HG02763 (cell line): Measurements from ENCODE around the gene SEPTIN5.
"Not testable (repeated sequence)": the region's sequence is repeated elsewhere in the genome, so short reads cannot be mapped to it uniquely, and the experiment has no call there.

Source experiments
- ATAC-seq: cut with Tn5 transposase; IDR thresholded peaks from one replicate; pipeline ENCODE4 v1.9.1; 2021; ENCODE audit warnings: mild to moderate bottlenecking, moderate library complexity; ENCODE audit not compliant: unreplicated experiment

Gene SEPTIN5

DNA sequence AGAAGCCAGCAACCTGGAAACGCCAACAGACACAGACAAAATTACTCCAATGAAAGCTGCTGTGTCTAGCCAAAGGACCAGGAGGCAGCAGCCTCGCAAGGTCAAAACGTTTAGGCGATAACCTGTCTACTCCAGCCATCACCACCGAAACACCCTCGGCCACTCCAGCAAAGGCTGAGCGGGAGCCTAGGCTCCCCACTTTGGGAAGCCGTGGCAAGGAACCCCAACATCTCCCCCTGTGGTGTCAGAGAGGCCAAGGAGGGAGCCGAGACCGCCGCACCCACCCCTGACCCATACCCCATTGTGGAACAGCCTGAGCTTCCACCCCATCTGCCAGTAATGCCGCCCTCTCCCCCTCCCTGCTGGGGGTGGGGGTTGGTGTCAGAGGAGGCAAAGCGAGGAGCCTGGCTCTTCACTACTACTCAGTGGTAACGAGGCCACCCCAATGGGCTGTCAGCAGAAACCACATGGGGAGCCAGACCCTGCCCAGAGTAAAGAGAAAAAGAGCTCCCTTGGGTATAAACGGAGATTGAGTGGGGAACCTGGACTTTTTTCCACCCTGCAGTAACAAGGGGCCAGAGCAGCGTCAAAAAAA, 33.9 kb upstream of the SEPTIN5 start:
- ATAC-seq, result no peak

DNA sequence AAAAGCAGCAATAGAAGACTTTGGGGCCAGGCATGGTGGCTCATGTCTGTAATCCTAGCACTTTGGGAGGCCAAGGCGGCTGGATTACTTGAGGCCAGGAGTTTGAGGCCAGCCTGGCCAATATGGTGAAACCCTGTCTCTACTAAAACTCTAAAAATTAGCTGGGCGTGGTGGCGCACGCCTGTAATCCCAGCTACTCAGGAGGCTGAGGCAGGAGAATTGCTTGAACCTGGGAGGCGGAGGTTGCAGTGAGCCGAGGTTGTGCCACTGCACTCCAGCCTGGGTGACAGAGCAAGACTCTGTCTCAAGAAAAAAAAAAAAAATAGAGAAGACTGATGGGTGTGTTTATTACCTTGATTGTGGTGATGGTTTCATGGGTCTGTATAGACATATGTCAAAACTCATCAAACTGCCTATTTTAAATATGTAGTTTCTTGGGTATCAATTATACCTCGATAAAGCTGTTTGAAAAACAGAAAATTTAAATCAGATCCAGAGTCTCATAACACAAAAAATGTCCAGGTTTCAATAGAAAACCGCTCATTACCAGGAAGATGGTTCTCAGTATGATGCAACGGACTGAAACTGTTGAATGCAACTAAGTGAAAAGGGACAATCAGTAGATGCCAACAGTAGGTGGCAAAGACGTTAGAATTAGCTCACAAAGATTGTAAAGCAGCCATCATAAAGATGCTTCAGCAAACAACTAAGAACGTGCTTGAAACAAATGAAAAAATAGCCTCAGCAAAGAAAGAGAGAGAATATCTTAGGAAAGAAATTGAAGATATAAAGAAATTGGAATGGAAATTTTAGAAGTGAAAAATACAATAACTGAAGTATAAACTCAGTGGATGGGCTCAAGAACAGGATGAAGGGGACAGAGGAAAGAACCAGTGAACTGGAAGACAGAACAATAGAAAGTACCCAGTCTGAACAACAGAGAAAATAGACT, 33.1 kb upstream of the SEPTIN5 start:
- no peak for ATAC-seq

DNA sequence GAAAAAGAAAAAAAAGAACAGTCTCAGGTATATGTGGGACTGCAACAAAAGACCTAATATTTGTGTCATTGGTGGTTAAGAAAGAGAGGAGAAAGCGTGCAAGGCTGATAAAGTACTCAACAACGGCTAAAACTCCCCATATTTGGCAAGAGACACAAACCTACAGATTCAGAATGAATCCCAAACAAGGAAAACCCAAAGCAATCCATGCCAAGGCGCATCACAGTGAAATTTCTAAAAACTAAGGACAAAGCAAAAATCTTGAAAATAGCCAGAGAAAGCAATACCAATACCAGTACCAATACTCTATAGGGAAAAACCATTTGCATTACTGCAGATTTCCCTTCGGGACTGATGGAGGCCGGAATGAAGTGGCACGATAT, 32.4 kb upstream of the SEPTIN5 start:
- ATAC-seq, result no peak

DNA sequence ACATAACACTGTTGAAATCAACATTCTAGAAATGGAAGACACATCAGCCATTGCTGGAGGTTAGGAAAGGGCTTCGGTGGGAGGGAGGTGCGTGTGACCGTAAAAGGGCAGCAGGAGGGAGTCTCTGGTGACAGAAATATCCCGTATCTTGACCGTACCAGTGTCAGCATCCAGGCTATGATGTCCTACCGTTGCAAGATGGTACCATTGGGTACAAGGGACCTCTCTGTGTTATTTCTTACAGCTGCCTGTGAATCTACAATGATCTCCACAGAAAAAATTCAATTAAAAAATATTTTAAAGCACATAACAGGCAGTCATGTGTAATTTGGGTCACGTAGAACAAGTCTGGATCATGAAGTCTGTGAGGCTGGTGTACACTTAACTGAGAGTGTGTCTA, 27.4 kb upstream of the SEPTIN5 start:
- ATAC-seq, result no peak

DNA sequence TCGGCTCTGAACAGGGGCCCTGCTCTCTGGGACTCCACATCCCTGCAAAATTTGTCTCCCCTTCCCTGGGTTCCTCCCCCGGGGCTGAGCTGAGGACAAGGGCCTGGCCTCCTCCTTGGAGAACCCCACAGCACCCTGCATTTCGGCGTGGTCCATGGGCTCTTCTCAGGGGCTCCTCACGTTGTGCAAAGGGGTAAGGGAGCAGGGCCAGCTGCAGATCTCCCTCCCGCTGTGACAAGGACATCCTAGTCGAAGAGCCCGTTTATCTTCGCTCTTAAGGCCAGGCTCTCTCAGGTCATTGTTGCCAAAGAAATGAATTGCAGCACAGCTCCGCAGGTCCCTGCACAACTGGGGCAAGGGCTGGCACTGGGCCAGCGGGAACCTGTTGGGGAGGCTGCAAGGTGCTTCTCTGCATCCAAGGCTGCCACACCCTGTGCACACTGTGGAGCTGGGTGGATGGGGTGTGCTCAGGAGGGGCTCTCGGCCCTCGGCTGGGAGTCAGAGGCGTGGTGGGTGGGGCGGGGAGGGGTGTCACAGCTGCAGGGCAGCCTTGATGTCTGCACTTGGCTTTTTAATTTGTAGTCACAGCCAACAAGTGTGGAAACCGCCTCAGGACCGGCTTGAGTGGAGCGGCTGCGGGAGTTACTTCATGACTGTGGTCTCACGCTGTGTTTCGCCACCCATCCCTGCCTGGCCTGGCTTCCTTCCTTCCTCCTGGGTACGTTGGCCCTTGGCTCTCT, 26.6 kb upstream of the SEPTIN5 start:
- ATAC-seq, result no peak

DNA sequence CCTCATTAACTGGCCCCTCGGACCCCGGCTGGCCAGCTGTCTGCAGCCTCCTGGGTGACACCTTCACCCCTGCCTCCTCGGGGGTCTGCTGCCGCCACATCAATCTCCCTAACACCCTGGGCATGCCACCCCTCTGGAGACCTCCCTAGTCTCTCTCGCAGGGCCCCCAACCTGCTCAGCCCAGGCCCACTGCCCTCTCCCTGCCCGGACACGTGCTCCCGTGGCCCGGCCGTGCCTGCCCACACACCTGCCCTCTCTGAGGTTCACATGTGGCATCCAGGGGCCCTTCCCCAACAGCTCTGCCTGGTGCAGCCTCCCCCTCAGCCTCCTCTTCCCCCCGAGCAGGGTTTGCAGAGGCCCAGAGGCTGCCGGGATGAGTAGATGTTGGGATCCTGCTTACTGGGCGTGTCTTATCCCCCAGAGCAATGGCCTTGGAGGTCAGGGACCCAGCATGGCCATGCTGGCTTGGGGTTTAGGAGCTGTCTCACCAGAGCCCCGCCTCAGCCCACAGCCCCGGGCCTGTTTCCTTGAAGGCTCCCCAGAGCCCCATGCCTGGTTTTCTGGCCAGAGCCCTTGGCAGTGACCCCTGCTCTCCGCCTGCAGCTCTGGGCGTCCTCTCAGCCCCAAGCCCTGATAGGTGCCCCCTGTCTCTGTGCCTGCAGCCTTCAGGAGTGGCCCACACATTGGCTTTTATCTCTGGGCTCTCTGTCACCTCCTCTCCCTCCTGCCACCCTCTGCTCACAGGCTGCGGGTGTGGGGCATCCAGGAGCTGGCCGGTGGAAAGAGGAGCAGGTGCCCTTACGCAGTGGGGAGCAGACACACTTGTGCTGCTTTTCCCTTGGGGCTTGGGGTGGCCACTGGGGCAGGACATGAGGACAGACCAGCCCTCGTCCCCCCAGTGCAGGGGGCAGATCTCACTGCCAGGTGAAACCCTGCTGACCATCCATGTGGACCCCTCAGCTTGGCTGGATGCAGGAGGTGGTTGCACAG, 25.7 kb upstream of the SEPTIN5 start:
- no peak for ATAC-seq

DNA sequence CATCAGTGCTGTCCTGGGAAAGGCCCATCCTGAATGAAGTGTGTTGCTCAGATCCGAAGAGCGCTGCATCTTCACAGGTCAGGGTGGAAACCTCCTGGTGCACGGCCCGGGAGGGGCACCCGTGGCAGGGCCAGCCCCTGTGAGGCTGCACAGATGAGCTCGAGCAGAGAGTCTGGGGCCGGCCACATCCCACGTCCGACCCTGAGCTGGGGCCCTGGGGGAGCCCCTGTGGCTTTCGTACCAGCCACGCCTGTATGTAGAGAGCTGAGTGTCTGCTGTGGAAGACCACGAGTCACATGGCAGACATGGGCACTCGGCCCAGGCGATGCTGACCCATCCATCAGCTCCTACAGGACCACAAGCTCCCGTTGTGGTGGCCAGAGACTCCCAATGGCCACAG, 24.9 kb upstream of the SEPTIN5 start:
- no peak for ATAC-seq

DNA sequence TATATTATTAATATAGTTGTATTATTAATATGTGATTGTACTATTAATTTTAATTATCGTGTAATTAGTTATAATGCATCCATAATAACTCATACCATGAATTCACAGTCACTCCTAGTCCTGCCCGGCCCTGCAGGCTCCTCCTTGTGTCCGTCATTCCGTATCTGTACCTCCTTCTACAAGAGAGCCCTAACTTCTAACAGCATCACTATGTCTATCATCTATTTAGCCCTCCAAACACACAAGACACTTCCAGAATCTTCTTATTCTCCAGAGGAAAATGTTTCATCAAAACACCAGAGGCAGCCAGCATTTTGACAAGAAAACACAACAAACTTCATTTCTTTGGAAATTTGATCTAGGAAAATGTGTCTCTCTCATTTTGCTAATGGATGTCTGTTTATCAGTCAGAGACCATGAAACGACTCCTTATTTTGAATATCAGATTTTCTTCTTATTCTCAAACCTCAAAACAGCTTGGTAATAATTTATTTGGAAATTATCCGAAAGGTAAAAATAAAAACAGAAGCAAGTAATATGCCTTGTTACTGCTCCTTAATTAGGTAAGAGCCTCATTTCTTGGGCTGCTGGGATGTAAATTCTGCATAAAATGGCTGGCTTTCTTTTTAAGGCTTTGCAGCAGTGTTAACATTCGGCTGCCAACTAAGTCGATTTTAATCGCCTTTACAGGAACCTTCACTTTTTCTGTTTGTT, 23.1 kb upstream of the SEPTIN5 start:
- ATAC-seq, result no peak

DNA sequence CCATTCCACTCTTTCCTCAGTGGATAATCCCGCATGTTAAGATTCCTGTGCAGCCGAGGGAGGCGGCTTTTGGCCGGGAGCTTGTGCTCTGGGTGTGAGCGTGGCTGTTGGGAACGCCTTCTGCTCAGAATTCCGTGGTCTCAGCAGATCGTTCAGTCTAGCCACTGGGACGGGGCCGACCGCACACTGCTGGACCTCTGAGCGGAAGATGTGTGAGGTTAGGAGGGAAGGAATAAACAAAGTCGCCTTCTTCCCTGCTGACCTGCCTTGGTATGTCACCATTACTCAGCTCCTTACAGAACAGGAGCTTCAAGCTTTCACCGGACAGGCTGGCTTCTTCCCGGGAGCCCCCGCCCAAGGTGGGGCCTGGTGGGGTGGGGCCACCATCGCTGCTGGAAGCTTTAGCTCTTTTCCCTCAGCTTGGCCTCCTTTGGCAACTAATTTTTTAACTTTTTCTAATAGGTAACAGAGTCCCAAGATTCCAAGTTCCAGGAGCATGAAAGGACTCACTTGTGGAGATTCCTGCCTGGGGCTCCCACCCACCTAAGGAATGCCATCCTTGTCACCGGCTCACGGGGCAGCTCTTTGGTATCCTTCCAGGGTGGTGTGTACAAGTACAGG, 22.5 kb upstream of the SEPTIN5 start:
- ATAC-seq, result no peak

DNA sequence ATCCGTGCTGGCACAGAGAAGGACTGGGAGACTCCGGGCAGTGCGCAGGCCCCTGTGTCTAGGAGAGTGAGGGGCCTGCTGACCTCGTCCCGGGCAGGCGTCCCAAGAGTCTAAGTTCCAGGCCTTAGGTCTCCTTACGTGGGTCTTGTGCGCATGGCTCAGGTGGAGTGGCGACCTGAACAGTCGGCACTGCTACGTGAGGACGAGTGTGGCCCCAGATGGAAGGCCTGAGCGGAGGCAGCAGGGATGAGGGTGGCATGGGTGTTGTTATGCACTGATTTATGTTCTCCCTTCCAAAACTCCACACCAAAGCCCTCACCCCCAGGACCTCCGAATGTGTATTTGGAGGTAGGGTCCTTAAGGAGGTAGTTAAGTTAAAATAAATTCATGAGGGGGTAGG, 20.7 kb upstream of the SEPTIN5 start:
- ATAC-seq, result no peak

DNA sequence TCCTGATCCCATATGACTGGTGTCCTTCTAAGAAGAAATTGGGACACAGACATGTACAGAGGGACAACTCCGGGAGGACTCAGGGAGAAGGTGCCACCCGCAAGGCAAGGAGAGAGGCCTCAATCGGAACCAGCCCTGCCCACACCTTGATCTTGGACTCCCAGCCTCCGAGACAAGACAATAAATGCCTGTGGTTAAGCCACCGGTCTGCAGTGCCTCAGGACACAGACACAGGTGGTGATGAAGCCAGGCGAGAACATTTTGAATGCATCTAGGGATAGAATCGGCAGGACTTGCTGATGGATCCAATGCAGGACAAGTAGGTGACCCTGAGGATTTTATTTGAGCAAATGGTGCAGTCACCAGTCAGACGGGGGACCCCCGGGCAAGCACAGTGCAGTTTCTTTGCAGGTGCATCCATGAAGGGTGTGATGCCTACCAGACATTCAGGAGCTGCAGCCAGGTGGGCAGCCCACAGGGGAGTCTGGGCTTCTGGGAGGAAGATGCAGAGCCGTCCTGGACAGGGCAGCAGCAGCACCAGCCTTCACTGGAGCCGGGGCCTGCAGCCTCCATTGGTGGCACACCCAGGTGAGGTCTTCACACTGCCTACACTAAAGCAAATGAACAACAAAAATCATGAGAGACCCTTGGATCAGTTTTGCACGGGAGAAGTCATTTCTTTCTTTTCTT, 20.2 kb upstream of the SEPTIN5 start:
- no peak for ATAC-seq

DNA sequence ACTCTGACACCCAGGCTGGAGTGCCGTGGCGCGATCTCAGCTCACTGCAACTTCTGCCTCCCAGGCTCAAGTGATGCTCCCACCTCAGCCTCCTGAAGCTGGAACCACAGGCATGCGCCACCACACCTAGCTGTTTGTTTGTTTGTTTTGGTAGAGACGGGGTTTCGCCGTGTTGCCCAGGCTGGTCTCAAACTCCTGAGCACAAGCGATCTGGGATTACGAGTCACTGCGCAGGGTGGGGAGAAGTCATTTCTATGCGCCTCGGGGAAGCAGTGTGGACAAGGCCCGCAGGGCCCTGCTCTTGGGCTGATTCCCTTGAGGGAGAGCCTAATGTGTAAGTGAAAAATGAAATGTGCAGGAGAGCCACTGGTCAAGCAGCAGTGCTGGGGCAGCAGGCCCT, 19.6 kb upstream of the SEPTIN5 start:
- ATAC-seq, result no peak

DNA sequence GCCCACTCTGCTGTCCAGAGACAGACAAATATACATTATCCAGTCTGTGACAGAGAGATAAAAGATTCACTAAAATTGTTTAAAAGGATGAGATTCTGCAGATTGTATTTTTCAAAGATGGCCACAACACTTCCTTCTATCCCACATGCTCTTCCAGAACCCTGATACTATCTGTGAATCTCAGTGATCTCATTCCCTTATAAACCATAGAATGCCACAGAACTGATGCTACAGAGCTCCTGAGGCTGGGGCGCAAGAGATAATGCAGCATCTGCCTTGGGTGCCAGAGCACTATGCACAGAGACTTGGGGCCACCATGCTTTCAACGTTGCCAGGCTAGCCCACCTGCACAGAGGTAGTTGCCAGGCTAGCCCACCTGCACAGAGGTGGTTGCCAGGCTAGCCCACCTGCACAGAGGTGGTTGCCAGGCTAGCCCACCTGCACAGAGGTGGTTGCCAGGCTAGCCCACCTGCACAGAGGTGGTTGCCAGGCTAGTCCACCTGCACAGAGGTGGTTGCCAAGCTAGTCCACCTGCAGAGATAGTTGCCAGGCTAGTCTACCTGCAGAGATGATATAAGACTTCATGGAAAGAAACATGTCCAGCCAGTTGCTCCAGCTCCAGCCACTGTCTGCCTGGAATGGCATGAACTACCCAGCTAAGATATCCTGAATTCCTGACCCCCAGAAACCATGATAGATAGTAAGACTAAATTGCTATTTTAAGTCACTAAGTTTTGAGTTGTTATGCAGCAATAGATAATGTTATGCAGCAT, 17.6 kb upstream of the SEPTIN5 start:
- no peak for ATAC-seq

DNA sequence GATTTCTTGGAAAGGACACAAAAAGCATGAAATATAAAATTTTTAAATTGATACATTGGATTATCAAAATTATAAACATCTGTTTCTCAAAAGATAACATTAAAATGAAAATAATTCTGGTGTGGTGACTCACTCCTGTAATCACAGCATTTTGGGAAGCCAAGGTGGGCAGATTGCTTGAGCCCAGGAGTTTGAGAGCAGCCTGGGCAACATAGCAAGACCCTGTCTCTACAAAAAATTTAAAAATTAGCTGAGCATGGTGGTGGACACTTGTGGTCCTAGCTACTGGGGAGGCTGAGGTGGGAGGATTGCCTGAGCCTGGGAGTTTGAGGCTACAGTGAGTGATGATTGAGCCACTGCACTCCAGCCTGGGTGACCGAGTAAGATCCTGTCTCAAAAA, 16.4 kb upstream of the SEPTIN5 start:
- ATAC-seq, result not testable (repeated sequence)

DNA sequence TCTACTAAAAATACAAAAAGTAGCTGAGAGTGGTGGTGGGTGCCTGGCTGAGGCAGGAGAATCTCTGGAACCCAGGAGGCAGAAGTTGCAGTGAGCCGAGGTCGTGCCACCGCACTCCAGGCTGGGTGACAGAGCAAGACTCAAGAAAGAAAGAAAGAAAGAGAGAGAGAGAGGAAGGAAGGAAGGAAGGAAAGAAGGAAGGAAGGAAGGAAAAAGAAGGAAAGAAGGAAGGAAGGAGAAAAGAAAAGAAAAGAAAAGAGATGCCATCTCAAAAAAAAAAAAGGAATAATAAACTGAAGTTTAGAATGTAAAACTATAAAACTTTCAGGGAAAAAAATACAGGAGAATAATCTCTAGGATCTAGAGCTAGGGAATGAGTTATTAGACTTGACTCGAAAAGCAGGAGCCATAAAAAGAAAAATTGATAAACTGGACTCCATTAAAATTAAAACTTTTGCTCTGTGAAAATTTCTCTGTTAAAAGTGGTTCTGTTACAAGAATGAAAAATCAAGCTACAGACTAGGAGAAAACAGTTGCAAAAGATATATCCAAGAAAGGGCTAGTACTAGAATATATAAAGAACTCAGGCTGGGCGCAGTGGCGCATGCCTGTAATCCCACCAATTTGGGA, 13.4 kb upstream of the SEPTIN5 start:
- no peak for ATAC-seq

DNA sequence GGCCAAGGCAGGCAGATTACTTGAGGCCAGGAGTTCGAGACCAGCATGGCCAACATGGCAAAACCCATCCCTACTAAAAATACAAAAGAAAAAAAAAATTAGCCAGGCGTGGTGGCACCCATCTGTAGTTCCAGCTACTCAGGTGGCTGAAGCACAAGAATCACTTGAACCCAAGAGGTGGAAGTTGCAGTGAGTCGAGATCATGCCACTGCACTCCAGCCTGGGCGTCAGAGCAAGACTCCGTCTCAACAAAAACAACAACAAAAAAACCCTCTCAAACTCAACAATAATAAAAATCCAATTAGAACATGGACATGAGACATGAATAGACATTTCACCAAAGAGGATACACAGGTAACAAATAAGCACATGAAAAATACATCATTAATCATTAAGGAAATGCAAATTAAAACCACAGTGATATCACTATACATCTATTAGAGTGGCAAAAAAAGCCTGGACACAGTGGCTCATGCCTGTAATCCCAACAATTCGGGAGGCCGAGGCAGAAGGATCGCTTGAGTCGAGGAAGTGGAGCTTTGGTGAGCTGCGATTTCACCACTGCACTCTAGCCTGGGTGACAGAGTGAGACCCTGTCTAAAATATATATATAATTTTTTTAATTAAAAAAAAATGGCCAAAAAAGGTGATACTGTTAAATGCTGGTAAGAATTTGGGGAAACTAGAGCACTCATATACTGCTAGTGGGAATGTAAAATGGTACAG, 12.7 kb upstream of the SEPTIN5 start:
- ATAC-seq, result no peak

DNA sequence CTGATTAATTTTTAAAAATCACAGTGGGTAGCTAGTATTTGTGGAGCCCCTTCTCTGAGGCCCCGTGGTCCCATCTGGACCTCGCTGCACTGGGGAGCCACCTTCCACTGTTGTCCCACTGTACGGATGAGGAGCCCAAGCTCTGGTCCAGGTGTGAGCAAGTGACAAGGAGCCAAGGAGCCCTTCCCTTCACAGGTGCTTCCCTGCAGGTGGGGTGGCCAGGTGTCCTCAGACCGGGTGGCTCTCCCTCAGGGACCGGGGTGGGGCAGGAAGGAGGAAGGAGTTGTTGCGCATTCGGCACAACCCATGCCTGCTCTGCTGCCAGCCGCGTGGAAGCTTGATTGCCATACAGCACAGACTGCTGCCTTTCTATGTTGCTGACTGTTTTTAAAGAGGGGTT, 10.4 kb upstream of the SEPTIN5 start:
- ATAC-seq, result no peak
